ENCODE measurements around the gene FMN2. TPM values are rescaled to one million over a fixed set of nuclear protein-coding genes. Genes with fewer than 3 reads are reported as not detected.

The FMN2 gene
- total RNA-seq, 1 experiment from 2014 or later, result not detected

DNA sequence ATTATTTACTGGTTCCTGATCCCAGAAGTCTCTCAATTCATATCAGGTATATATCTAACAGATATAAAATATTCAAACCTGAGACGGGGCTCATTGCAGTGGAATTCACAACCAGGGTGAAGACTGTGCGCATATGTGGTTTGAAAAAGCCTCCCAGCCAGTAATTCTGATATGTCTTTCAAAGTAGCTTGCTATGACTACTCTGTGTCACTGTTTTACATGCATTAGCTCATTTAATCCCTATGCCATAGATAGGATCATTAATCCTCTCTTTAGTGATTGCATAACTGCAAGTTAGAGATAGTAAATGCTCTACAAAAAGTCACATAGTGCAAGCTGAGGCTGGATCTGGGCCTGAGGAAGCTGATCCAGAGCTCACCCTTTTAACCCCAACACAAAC lies 251.4 kb downstream of the FMN2 start:
- no peaks in the 10 kb centered on the region for H3K9me3 Mint-ChIP-seq (ENCODE audit: unreplicated experiment)
- BruUV-seq (replicated peaks), result no TSS peak
- ChIA-PET CTCF (no interaction called here), POLR2A (no interaction called here)
- Histone ChIP-seq H3K36me3 (ENCODE audit: control insufficient read depth, insufficient read depth, low read length) (no peaks in the 10 kb centered on the region), H3K27me3 (replicated peaks; ENCODE audit: control insufficient read depth, insufficient read depth, low read length) (no peaks in the 10 kb centered on the region), H3K4me1 (no peaks in the 10 kb centered on the region), H3K9me3 (no peaks in the 10 kb centered on the region), H3K4me3 (ENCODE audit: low read depth, low read length) (no peak overlapping the region)
- no peak overlapping the region for H3K27ac Mint-ChIP-seq (ENCODE audit: unreplicated experiment)
- intact Hi-C loops (cut with micrococcal nuclease; ENCODE audit: unreplicated experiment), result no loop called here
- DNase-seq, result no peak
- no peak overlapping the region for H3K4me3 Mint-ChIP-seq (ENCODE audit: unreplicated experiment)
- no peaks in the 10 kb centered on the region for H3K4me1 Mint-ChIP-seq (ENCODE audit: low read depth, unreplicated experiment)
- TF ChIP-seq, protein P1, sequence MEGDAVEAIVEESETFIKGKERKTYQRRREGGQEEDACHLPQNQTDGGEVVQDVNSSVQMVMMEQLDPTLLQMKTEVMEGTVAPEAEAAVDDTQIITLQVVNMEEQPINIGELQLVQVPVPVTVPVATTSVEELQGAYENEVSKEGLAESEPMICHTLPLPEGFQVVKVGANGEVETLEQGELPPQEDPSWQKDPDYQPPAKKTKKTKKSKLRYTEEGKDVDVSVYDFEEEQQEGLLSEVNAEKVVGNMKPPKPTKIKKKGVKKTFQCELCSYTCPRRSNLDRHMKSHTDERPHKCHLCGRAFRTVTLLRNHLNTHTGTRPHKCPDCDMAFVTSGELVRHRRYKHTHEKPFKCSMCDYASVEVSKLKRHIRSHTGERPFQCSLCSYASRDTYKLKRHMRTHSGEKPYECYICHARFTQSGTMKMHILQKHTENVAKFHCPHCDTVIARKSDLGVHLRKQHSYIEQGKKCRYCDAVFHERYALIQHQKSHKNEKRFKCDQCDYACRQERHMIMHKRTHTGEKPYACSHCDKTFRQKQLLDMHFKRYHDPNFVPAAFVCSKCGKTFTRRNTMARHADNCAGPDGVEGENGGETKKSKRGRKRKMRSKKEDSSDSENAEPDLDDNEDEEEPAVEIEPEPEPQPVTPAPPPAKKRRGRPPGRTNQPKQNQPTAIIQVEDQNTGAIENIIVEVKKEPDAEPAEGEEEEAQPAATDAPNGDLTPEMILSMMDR (IDR thresholded peaks at IDR 0.05; ENCODE audit: insufficient read depth in 1 of 2, low read depth in 1 of 2, low read length in 1 of 2, severe bottlenecking in 1 of 2, unreplicated experiment in 1 of 2), result no peak
- peaks cover 5% of the 10 kb centered on the region for H3K27me3 Mint-ChIP-seq (ENCODE audit: insufficient read depth, unreplicated experiment)
- H3K36me3 Mint-ChIP-seq (ENCODE audit: insufficient read depth, unreplicated experiment), result no peaks in the 10 kb centered on the region

DNA sequence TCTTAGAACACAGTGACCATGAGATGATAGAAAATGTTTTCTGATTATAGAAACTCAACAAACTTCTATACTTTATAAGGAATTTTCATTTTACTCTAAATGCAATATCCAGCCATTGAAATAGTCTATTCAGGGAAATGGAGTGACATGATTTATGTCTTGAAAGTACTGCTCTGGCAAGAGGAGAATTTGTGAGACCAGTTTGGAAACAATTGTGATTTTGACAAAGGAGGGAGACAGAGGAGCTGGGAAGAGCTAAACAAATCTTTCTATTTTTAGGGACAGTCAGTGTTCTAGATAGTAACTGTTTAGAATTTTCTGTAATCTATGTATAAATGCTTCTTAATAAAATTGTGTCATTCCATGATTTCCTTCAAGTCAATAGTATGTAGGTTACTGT lies 252.3 kb downstream of the FMN2 start:
- no peaks in the 10 kb centered on the region for H3K36me3 ChIP-seq (ENCODE audit: control insufficient read depth, insufficient read depth, low read length)
- Mint-ChIP-seq H3K9me3 (ENCODE audit: unreplicated experiment) (no peaks in the 10 kb centered on the region), H3K27ac (ENCODE audit: unreplicated experiment) (no peak overlapping the region), H3K4me1 (ENCODE audit: low read depth, unreplicated experiment) (no peaks in the 10 kb centered on the region), H3K4me3 (ENCODE audit: unreplicated experiment) (no peak overlapping the region), H3K27me3 (ENCODE audit: insufficient read depth, unreplicated experiment) (peaks cover 5% of the 10 kb centered on the region), H3K36me3 (ENCODE audit: insufficient read depth, unreplicated experiment) (no peaks in the 10 kb centered on the region)
- TF ChIP-seq, protein P1 (IDR thresholded peaks at IDR 0.05; ENCODE audit: insufficient read depth in 1 of 2, low read depth in 1 of 2, low read length in 1 of 2, severe bottlenecking in 1 of 2, unreplicated experiment in 1 of 2), result no peak
- no peak overlapping the region for H3K4me3 ChIP-seq (ENCODE audit: low read depth, low read length)
- H3K27me3 ChIP-seq (replicated peaks; ENCODE audit: control insufficient read depth, insufficient read depth, low read length), result no peaks in the 10 kb centered on the region
- no peak for DNase-seq
- intact Hi-C loops (cut with micrococcal nuclease; ENCODE audit: unreplicated experiment), result no loop called here
- CTCF ChIA-PET, result no interaction called here
- POLR2A ChIA-PET, result no interaction called here
- no TSS peak for BruUV-seq (replicated peaks)
- H3K9me3 ChIP-seq, result no peaks in the 10 kb centered on the region
- no peaks in the 10 kb centered on the region for H3K4me1 ChIP-seq

DNA sequence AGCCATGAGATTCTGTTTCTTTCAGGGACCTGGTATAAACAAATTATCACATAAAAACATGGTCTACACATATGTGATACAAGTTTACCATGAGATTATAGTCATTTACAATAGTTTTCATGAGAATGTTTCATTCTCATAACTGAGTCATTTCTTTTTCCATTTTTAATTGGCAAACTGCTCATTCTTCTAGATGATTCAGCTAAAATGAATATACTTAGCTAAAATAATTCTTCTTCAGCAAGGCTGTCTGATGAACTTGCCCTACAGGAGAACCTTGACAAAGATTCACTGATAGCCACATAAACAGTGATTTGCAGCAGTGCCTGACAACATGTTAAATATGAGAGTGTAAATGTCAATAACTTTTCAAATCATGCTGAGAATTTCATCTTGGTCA lies 253.2 kb downstream of the FMN2 start:
- POLR2A ChIA-PET, result no interaction called here
- no TSS peak for BruUV-seq (replicated peaks)
- intact Hi-C loops (cut with micrococcal nuclease; ENCODE audit: unreplicated experiment), result no loop called here

More for the DNA sequence above, 253.2 kb downstream of the FMN2 start:
- Mint-ChIP-seq H3K36me3 (ENCODE audit: insufficient read depth, unreplicated experiment) (no peaks in the 10 kb centered on the region), H3K4me1 (ENCODE audit: low read depth, unreplicated experiment) (no peaks in the 10 kb centered on the region), H3K4me3 (ENCODE audit: unreplicated experiment) (no peak overlapping the region), H3K27me3 (ENCODE audit: insufficient read depth, unreplicated experiment) (peaks cover 5% of the 10 kb centered on the region), H3K27ac (ENCODE audit: unreplicated experiment) (no peak overlapping the region), H3K9me3 (ENCODE audit: unreplicated experiment) (no peaks in the 10 kb centered on the region)
- no peak overlapping the region for H3K4me3 ChIP-seq (ENCODE audit: low read depth, low read length)
- H3K9me3 ChIP-seq, result no peaks in the 10 kb centered on the region
- CTCF ChIA-PET, result no interaction called here
- TF ChIP-seq, protein P1 (IDR thresholded peaks at IDR 0.05; ENCODE audit: insufficient read depth in 1 of 2, low read depth in 1 of 2, low read length in 1 of 2, severe bottlenecking in 1 of 2, unreplicated experiment in 1 of 2), result no peak
- no peaks in the 10 kb centered on the region for H3K27me3 ChIP-seq (replicated peaks; ENCODE audit: control insufficient read depth, insufficient read depth, low read length)
- DNase-seq, result no peak
- H3K36me3 ChIP-seq (ENCODE audit: control insufficient read depth, insufficient read depth, low read length), result no peaks in the 10 kb centered on the region
- no peaks in the 10 kb centered on the region for H3K4me1 ChIP-seq
